Suppressor macrophage treated with lipopolysaccharide for 1 hour (primary cell): ENCODE data around the gene PPARA.

Experiments
- DNase-seq, 3 donors: peaks; one replicate each; pipeline ENCODE4 v3.0.0-alpha.2; 2020 to 2022

PPARA gene

GRCh38 chr22:46278656-46279645 is 128.6 kb downstream of the PPARA start:
- no peak for DNase-seq

- DNase-seq: no peak
These were observed 129.9 kb downstream of the PPARA start for GRCh38 chr22:46280063-46280817.

GRCh38 chr22:46280999-46281623 is 130.8 kb downstream of the PPARA start:
- DNase-seq: peak in 1 of 3 donors; percentile 25

- no peak for DNase-seq
These were observed 131.7 kb downstream of the PPARA start for GRCh38 chr22:46281866-46282678.

GRCh38 chr22:46286006-46286405 is 135.7 kb downstream of the PPARA start:
- no peak for DNase-seq

- DNase-seq: no peak
These were observed 136.9 kb downstream of the PPARA start for GRCh38 chr22:46286941-46287872.

- peak in 1 of 3 donors; percentile 10 for DNase-seq
These were observed 137.8 kb downstream of the PPARA start for GRCh38 chr22:46287873-46288751.

GRCh38 chr22:46288846-46289243 is 138.5 kb downstream of the PPARA start:
- no peak for DNase-seq

- DNase-seq: no peak
These were observed 139.0 kb downstream of the PPARA start for GRCh38 chr22:46289244-46289891.

GRCh38 chr22:46290121-46290842 is 140.0 kb downstream of the PPARA start:
- DNase-seq: no peak

GRCh38 chr22:46290843-46291785 is 140.8 kb downstream of the PPARA start:
- DNase-seq: no peak

- no peak for DNase-seq
These were observed 141.8 kb downstream of the PPARA start for GRCh38 chr22:46292173-46292572.

- peak; percentile 53 to 60 (median 56) for DNase-seq
These were observed 142.4 kb downstream of the PPARA start for GRCh38 chr22:46292732-46293131.
